GM21576 (cell line): ENCODE measurements around the gene MACROD2.

Source experiments
- ATAC-seq: cut with Tn5 transposase; IDR thresholded peaks from one replicate; pipeline ENCODE4 v1.9.1; 2021; ENCODE audit warnings: mild to moderate bottlenecking, moderate library complexity; ENCODE audit not compliant: unreplicated experiment

Gene MACROD2

DNA sequence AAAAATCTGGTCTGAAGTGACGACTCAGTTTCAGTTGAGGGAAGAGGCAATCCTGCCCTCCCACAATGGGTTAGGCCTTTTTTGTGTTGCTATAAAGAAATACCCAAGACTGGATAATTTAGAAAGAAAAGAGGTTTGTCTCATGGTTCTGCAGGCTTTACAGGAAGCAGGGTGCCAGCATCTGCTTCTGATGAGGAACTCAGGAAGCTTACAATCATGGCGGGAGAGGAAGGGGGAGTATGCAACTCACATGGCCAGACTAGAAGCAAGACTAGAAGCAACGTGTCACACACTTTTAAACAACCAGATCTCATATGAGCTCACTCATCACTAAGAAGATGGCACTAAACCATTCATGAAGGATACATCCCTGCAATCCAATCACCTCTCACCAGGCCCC is 2048.6 kb downstream of the MACROD2 start:
- ATAC-seq = no peak

DNA sequence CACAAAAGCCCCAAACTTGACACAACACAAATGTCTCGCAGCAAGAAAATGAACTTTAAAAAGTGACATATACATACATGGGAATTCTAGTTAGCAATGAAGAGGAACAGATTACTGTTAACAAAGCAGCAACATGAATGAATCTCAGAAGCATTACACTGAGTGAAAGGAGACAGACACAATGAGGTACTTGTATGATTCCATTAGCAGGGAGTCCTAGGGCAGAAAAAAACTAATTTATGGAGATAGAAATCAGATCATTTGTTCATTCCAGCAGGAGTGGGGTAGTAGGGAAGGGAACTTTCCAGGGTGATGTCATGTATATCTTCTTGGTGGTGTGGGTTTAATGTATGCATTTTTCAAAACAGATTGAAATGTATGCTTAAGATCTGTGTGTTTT is 2053.6 kb downstream of the MACROD2 start:
- no peak for ATAC-seq

DNA sequence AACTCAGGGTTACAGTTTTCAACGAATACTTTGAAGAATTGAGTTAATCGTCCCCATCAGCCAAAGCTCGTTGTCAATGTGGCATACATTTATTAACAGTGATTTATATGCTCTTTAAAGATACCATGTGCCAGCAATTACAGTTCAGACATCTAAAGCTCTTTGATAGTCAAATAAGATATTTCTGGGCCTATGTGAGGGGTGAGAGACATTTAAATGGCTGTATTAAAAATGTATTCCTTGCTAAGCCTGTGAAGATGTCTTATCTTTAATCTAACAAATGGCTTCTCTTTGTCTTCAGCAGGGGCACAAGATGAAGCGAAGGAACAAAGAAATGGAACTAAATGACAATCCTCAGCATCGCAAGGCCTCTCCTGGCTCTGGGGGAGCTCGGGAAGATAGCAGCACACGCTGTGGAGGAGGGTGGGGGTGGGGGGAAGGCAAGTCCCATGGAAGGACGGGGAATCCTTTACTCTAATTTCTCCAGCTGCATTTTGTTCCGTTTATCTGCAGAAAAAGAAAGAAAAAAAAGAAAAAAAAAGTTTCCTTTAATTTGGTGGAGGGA is 2054.3 kb downstream of the MACROD2 start:
- ATAC-seq = no peak

DNA sequence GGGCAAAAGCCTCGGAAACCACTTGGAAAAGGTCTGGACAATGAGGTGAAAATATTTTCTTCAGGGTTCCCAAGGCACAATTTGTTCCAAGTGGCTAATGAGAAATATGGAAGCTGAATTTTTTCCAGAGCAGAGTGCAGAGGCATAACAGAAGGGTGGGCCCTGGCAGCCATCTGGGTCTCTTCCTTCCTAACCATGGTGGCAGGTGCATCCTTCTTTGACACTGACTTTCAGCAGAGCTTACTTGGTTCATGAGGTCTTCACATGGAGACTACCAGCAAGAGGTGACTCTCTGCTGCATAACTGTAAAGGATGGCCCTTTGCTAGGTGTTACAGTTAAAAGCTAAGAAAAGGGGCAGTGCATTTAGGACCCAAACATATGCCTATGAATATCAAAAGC is 2055.1 kb downstream of the MACROD2 start:
- no peak for ATAC-seq

DNA sequence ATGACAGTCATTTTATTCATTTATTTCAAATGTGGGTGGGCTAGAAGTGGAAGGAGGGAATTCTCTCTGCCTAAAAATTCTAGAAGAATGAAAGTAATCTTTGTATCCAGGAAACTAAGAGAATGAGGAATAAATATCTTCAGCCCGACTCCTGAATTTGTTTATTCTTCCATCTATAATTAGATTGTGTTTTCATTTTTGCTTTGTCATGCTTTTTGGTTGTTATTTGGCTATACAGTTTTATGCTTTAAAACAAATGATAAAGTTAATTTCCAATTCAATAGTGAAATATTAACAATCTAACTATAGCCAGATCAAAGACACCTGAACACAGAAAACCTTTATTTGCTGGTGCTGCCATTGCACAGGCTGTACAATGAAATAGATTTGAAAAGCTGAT is 2056.7 kb downstream of the MACROD2 start:
- no peak for ATAC-seq

DNA sequence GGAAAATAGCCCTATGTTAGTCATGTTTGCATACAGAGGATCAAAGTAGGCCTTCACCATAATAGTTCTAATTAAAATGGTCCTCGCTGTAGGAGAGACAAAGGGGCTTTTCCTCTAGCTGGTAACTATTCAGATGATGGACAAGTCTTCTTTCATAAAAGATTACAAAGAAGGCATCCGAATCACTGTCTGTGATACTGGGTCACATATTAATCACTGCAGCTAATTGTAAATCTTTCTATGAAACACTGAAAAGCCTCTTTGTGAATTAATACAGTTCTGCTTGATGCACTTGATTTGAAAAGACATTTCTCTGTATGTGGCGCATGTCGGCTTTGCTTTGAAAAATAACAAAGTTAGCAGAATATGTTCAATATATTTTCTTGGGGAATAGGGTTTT is 2057.1 kb downstream of the MACROD2 start:
- no peak for ATAC-seq

DNA sequence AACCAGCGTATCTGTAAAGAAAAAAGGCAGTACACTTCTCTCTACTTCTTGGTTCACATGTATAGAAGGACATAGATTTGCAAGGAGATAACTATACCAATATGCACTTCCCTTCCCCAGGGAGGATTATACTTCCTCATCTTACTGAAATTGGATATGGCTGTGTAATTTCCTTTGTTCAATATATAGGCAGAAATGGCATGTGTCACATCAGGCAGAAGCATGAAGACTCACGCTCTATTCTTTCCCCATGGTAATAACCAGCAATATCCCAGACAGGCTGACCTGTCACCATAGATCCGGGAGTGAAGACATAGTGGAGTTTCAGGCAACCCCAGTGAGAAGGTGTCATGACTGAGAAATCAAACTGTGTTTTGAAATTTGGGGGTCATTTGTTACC is 2059.7 kb downstream of the MACROD2 start:
- ATAC-seq = no peak

DNA sequence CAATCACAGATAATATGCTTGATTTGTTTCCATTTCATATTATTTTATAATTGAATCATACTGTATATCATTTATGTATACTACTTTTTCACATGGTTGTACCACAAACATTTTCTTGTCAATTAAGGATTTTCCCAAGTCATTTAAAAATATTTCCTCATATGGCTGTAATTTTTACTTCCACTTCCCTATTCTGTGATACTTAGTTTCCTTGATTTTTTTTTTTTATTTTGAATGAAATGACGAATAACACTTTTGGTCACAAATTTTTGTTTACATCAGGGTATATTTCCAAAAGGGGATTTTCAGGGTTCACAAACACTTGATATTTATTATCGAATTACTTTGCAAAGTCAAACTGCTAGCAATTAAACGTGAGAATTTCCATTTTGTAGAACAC is 2062.3 kb downstream of the MACROD2 start:
- no peak for ATAC-seq

DNA sequence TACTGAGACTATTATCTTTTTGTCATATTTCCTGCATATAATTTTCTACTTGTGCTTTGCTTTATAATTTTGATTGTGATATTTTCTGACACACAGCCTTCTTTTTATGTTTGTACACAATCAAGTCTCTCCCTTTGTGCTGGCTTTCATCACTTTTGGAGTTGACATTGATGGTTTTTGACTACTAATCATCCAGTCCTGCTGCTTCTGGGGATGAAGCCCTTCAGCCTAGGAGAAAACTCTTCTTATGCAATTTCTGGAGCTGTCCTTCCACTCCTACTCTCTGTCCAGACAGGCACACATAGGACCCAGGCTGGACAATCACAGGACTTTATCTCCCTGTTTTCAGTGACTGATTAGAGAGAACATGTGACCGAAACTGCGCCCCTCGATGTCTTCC is 2063.0 kb downstream of the MACROD2 start:
- no peak for ATAC-seq

DNA sequence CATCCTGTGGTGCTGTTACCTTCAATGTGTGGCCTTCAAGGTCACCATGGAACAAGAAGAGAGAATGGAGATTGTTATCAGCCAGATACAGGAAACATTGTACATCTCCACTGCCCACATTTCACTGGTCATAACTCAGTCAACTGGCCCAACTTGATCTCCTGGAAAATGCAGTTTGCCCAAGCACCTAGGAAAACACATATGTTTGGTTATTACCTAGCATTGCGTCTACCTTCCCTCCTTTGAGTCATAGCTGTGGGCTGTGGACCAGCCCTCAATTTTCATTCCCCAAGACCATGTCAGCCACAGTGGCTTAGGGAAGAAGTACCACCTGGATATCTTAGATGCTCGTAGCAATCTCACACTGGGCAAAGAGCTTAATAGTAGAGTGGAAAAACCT is 2064.5 kb downstream of the MACROD2 start:
- ATAC-seq = no peak

DNA sequence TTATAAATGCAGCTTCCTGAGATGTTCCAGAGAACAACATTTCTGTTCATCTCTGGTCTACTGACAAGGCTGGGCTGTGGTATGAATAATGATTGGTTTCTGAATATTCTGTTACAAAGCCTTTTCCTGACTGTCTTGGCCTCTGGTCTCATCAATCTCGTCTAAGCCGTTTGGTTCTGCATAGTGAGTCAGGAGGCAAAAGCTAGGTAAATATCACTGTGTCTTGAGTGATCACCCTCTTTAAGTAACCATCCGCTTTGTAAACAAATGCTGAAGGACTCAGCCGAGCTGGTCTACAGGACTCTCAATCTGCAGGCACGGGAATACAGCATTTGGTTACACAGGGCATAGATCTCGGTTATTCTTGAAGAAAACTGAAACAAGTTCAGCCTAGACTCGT is 2066.0 kb downstream of the MACROD2 start:
- no peak for ATAC-seq

DNA sequence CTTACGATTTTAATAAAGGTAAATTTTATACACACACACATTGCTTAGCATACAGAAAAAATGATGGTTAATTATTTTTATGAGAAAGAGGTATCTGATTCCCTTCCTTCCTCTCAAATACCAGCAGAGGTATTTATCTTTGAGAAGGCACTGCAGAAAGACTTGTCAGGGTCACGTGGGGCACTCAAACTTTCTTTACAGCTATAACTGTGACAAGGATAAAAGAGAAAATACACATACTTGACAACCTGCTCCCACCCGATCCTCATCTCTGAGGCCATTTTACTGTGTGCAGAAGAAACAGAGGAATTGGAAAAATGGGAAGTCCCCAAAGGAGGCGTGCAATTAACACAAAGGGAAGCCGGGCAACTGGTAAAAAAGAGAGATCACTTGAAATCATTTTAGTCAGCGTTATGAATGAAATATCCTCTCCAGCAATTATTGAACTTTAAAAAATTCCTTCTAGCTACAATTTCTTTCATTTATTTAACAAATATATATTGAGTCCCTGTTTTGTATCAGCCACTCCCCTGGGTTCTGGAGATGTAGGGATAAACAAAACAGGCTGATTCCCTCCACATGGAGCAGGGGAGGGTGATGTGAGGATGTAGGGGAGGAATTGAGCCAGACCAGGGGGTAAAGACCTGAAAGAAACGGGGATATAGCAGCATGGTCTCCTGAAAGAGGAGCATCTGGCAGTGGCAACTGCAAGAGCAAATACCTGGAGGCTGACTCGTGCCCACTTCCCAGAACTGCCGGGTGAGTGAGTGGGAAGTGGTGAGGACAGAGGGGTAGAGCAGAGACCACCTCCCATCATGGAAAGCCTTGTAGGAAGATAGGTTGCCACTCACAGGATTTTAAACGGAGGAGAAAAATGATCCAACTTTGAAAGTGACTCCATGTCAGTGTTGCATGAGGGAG is 2067.6 kb downstream of the MACROD2 start:
- ATAC-seq = no peak

DNA sequence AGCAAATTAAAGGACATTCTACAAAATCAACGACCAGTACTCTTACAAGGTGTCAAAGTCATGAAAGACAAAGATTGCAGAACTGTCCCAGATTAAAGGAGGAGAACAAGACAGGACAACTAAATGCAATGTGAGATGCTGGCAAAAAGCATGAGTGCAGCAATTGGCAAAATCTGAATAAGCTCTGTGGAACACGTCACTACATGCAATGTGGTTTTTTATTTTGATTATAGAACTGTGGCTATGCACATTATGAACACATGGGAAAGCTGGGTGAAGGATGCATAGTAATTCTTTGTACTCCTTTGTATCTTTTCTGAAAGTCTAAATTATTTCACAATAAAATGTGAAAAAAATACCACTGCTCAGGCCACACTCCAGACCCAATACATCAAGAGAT is 2068.6 kb downstream of the MACROD2 start:
- ATAC-seq = no peak

DNA sequence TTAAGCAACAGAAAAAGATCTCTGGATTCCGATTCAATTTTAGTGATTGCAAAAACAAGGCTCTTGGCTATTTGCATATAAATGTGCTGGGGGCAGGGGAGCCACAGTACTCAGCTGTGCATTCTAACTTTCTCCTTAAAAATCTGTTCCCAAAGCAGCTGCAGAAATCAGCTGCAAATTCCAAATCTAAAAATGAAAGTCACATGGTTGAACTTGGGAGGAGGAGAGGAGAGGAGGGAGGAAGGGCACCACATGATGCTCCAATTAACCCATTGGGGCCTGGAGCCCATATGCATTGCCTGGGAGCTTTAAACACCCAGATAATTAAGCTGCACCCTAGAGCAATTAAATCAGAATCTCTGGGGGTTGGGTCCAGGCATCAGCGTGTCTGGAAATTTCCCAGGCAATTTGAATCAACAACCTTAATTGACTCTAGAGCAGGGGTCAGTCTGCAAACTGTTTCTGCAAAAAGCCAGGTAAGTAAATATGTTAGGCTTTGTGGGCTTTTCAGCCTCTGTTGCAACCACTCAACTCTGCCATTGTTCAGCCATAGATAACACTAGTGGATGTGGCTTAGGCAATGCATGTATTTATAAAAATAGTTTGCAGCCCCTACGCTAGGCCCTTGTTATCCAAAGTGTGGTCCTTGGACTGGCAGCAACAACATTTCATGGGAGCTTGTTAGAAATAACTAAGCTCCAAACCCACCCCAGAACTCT is 2069.8 kb downstream of the MACROD2 start:
- no peak for ATAC-seq

DNA sequence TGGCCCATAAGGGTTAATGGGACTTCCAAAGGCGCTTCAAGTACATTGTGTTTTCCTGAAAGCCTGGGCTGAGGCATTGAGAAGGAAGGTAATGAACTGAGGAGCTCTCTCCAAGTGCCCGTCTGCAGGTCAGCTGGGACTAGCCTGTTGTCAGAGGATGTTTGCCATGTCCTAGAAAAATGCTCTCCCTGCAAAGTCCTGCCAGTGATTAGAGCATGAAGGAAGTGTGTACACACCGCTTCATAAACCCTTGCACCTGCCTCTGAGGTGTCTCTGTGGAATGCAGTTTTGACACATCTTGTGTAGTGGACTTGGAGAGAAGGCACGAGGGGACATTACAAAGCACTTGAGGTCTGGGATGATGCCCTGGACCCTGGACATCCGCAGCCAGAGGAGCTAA is 2071.3 kb downstream of the MACROD2 start:
- no peak for ATAC-seq

DNA sequence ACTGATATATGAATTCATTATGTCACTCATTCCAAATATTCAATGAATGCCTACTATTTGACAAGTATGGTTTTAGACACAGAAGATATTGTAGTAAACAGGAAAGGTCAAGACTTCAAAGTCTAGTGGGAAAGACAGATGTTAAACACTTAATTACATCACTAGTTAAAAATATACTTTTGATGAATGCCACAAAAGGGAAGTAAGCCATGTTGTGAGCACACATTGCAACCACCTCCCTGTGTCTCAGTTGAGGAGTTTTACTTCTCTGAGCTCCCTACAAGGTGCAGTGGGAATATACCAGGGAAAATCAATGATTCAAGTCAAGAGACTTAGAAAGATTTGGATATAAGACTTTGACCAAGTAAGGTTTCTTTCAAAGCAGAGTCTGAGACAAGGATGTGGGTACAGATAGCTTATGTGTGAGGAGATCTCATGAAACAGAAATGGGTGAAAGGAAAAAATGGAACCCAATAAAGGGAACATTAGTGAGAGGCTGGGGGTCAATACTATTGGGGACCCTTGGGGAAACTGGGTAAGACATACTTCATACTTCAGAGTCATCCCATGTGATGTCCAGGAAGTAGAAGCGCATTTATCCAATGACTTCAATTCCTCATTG is 2074.2 kb downstream of the MACROD2 start:
- ATAC-seq = peak; percentile 92

DNA sequence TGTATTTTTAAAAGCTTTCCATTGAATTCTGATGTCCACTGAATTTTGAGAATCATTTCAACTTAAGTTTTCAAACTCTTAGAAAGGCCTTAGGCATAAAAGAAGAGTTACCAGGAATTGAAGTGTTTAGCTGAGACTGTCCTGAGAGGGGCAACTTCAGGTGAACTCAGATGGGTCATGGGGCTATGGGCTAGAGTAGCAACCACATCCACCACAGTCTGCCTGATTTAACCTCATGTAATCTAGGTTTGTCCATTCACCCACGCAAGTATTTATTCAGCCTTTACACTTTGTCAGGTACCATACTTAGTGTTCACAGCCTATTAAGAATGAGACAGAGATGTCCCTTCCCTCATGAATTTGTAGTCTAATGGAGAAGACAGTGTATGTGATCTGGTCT is 2076.9 kb downstream of the MACROD2 start:
- no peak for ATAC-seq

DNA sequence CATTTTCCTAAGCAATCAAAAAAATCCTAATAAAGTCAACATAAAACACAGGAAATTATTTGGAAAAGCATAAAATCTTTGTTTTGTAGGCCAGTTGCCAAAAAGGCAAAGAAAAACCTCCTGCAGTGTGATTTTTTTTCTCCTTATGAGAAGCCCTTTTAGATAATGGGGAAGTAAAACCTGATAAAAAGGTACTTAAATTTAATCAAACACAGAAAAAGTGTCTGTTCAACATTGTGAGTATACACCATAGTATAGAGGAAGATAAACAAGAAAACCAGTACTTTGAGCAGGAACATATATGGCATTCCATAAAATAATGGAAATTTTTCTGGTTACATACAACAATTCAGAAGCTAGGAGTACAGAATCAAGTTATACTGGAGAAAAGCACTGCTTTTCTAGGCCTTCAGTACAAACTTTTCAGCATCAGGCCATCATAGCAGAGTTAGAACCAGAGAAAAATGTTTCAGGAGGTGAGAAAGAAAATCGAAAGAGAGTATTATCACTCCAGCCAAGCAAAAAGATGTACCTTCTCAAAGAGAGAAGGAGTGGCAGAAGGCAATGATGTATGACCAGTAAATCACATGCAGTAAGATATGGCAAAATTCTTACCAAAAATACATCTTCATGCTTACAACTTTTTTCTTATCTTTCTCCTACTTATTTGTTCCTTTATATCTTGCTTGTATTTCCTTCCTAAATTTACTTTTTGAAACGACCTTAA is 2083.0 kb downstream of the MACROD2 start:
- ATAC-seq = no peak

DNA sequence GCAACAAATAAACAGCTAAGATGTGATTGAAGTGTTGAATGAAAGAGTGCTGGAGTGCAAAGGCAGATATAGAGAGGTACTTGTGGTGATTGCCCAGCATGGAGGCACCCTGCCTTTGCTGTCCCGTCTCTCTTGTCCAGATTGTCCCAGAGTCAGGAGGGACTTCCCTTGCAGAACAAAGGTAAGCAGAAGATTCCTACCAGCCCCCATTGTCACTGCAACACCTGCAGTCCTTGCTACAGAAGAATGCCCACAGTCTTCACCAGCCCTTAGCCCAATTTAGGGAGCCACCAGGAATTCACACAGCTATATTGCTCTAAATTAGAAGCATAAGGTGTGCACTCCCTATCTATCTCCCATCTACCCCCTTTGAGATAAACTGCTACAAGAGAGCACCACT is 2086.1 kb downstream of the MACROD2 start:
- ATAC-seq = no peak

DNA sequence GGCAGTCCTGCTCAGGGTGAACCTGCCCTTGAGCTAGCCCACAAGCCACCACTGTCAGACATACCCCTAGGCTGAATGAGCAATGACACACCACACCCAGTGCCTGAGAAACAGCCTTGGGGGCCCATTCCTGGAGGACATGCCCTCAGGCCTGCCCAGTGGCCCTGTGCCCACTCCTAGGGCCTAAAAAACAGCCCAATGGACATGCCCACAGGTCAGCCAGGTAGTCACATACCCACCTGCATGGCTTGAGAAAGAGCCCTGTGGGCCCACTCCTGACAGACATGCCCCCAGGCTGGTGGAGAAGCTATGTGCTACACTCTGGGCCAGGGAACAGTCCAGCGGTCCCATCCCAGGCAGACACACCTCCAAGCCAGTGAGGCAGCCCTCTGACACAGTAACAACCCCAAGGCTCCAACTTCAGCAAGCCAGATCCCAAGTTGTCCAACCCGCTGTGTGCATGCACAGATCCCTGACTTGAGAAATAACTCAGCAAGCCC is 2086.8 kb downstream of the MACROD2 start:
- no peak for ATAC-seq
